HepG2 (cell line): ENCODE data around the gene SLC29A1. TPM values are rescaled to one million over a fixed set of nuclear protein-coding genes. Genes with fewer than 3 reads are reported as not detected.

Experiments
- ATF1 ChIP-seq: IDR thresholded peaks from 2 replicates; pipeline ENCODE4 v1.6.1; 2016; ENCODE audit warnings: mild to moderate bottlenecking, control low read depth
- E2F1 ChIP-seq: sonication (generic); formaldehyde crosslinking; IDR thresholded peaks from 2 replicates; pipeline ENCODE4 v1.5.0; 2020; ENCODE audit warnings: missing genetic modification reagents
- FOXO1 ChIP-seq: sonication (generic); formaldehyde crosslinking; IDR thresholded peaks from 2 replicates; pipeline ENCODE4 v1.4.0; 2020; ENCODE audit warnings: missing genetic modification reagents
- JUN ChIP-seq: sonication (generic); formaldehyde crosslinking; IDR thresholded peaks from 2 replicates; pipeline ENCODE4 v1.4.0; 2020; ENCODE audit warnings: mild to moderate bottlenecking, missing genetic modification reagents
- KLF16 ChIP-seq, 2 experiments: sonication (generic) in 1 of 2; formaldehyde crosslinking in 1 of 2; IDR thresholded peaks; 2 replicates each; pipeline versions ENCODE4 v1.6.1 to v1.8.0; 2016 to 2023; ENCODE audit warnings: missing genetic modification reagents in 2 of 2, missing compliant biosample characterization in 1 of 2
- NKX3-1 ChIP-seq: sonication (generic); formaldehyde crosslinking; IDR thresholded peaks from 2 replicates; pipeline ENCODE4 v1.5.0; 2020; ENCODE audit warnings: missing genetic modification reagents
- SAP130 ChIP-seq: IDR thresholded peaks from 2 replicates; pipeline ENCODE4 v1.6.1; 2016; ENCODE audit warnings: low read depth
- SRY ChIP-seq: sonication (generic); formaldehyde crosslinking; IDR thresholded peaks from 2 replicates; pipeline ENCODE4 v1.8.0; 2022; ENCODE audit warnings: mild to moderate bottlenecking, missing genetic modification reagents
- ZBTB40 ChIP-seq, 2 experiments: fragments of 450-650 bp in 1 of 2; sonication (generic) in 1 of 2; formaldehyde crosslinking in 1 of 2; IDR thresholded peaks; 2 replicates each; pipeline versions ENCODE4 v1.6.1 to v1.8.0; 2016 to 2022; ENCODE audit warnings: antibody characterized with exemption in 1 of 2, mild to moderate bottlenecking in 1 of 2, missing genetic modification reagents in 1 of 2
- ZFP1 ChIP-seq: IDR thresholded peaks from 2 replicates; pipeline ENCODE4 v1.6.1; 2016
- ZNF124 ChIP-seq: sonication (generic); formaldehyde crosslinking; IDR thresholded peaks from 2 replicates; pipeline ENCODE4 v1.4.0; 2020; ENCODE audit warnings: missing genetic modification reagents
- ZNF329 ChIP-seq: sonication (generic); formaldehyde crosslinking; IDR thresholded peaks from 2 replicates; pipeline ENCODE4 v1.9.0; 2021; ENCODE audit warnings: low read depth, mild to moderate bottlenecking, missing genetic modification reagents
- ZNF367 ChIP-seq: sonication (generic); formaldehyde crosslinking; IDR thresholded peaks from 2 replicates; pipeline ENCODE4 v1.4.0; 2020; ENCODE audit warnings: missing genetic modification reagents, borderline replicate concordance
- ZNF556 ChIP-seq: sonication (generic); formaldehyde crosslinking; IDR thresholded peaks from 2 replicates; pipeline ENCODE4 v1.4.0; 2020; ENCODE audit warnings: mild to moderate bottlenecking, missing genetic modification reagents, borderline replicate concordance
- ZNF782 ChIP-seq: sonication (generic); formaldehyde crosslinking; IDR thresholded peaks from 2 replicates; pipeline ENCODE4 v1.4.0; 2020; ENCODE audit warnings: missing genetic modification reagents, mild to moderate bottlenecking, borderline replicate concordance
- polyA plus RNA-seq, 8 experiments: library from polyadenylated mRNA; depleted of rRNA in 3 of 8; stranded (reverse) in 7 of 8; unstranded in 1 of 8; fragments of >200 nt; fragmentation: Illumina TruSeq in 4 of 8; extraction: Trizol in 4 of 8; gene quantifications; 2 replicates each; pipeline versions ENCODE4 v1.2.1 to v1.2.3, GENCODE V29; 2011 to 2016; ENCODE audit warnings: low read depth in 4 of 8, missing spikeins in 1 of 8, mixed read lengths in 1 of 8; ENCODE audit not compliant: insufficient read depth in 1 of 8
- total RNA-seq, 5 experiments: library from RNA; depleted of rRNA; stranded (reverse); fragments of >200 nt; fragmentation: Illumina TruSeq; extraction: Trizol; gene quantifications; 2 replicates each; pipeline ENCODE4 v1.2.3, GENCODE V29; 2016; ENCODE audit warnings: low read depth in 1 of 5

The SLC29A1 gene
- total and polyA plus RNA-seq, 2 of the 13 experiments (the other 11 are each of a cell fraction or from before 2014, with no cell fraction given) = 43.2 to 106 TPM

- peak; percentile 91; the same call in 1 of the 2 replicates for TF ChIP-seq ZNF367 (CRISPR knock-in tag)
- TF ChIP-seq SRY = peak; percentile 93
- TF ChIP-seq ZNF556 (CRISPR knock-in tag) = 0 out of 2 replicates have a peak, but pooled peaks have one; percentile 73
- TF ChIP-seq FOXO1 (CRISPR knock-in tag) = no peak
- peak; percentile 24 to 89; a peak in 2 of 4 replicates for TF ChIP-seq KLF16 (CRISPR knock-in tag; IDR thresholded peaks at IDR 0.05)
- TF ChIP-seq ZBTB40 (IDR thresholded peaks at IDR 0.05) = no peak
- peak; percentile 84 for TF ChIP-seq ZBTB40 (CRISPR knock-in tag; IDR thresholded peaks at IDR 0.05)
- TF ChIP-seq ATF1 (CRISPR knock-in tag) = peak; percentile 77
- TF ChIP-seq E2F1 (CRISPR knock-in tag) = peak; percentile 73
- TF ChIP-seq ZNF124 = no peak
- no peak; the same call in 1 of the 2 replicates for TF ChIP-seq JUN (CRISPR knock-in tag)
- peak; percentile 94 for TF ChIP-seq SAP130 (CRISPR knock-in tag)
- TF ChIP-seq ZNF782 = 0 out of 2 replicates have a peak, but pooled peaks have one; percentile 3
- TF ChIP-seq NKX3-1 (CRISPR knock-in tag) = peak; percentile 99
- no peak; the same call in 1 of the 2 replicates for TF ChIP-seq ZFP1
- peak; percentile 60; the same call in 1 of the 2 replicates for TF ChIP-seq ZNF329 (CRISPR knock-in tag)
Observed at GRCh38 chr6:44246663-44247337, 23.4 kb downstream of the SLC29A1 start, which contains the start of gene HSP90AB1 (continued).
